Activated CD4-positive, CD25-positive, alpha-beta regulatory T cell treated with anti-CD3 and anti-CD28 coated beads, Interleukin-2, amount 50 U/mL, for 72 hours (primary cell): Measurements from ENCODE around the gene CLSTN2.

ENCODE experiments used
- DNase-seq: peaks from one replicate; pipeline ENCODE4 v3.0.0; 2021

Gene CLSTN2

GRCh38 chr3:140097874-140098635, 163.1 kb downstream of the CLSTN2 start:
- DNase-seq = no peak

DNA sequence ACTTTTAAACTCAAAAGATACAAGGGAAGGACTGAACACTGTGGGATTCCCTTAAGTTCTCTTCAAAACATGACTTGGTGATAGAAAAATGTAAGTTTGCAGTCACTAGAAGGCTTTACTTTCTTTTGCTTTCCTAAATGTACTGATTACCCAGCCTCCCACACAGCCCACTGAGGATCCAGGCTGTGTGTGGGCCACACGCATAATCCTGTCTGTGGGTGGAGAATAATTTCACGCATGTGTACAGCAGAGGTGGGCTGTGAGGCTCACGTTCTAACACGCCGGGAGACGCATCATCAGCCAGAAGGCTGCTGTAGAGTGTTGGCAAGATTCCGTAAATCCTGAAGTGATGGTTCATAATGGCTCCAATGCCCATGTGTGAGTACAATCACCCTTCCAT, 165.5 kb downstream of the CLSTN2 start:
- no peak for DNase-seq

GRCh38 chr3:140103166-140103565, 168.2 kb downstream of the CLSTN2 start:
- no peak for DNase-seq

- no peak for DNase-seq
Observed at GRCh38 chr3:140103986-140104645, 169.1 kb downstream of the CLSTN2 start.

GRCh38 chr3:140113996-140114788, 179.2 kb downstream of the CLSTN2 start:
- DNase-seq = no peak

- DNase-seq = no peak
Observed at GRCh38 chr3:140114789-140115080, 179.8 kb downstream of the CLSTN2 start.

GRCh38 chr3:140117096-140117526, 182.1 kb downstream of the CLSTN2 start:
- DNase-seq = no peak

GRCh38 chr3:140122183-140122582, 187.2 kb downstream of the CLSTN2 start:
- DNase-seq = no peak

DNA sequence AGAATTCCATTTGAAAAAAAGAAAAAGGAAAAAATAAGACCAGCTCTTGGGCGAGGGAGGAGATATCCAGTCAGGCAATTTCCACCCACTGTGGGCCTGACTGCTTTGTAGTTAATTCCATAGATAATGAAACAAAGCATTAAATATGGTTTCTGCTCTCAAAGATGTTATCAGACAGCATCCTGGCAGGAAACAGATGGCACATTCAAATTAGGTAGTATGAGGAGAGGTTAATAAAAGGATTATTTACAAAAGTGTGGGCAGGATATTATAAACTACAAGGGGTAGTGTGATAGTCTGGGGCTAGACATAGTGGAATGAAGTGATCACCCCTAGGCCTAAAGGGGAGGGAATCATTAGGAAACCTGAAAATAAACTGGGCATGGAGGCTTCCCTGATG, 193.2 kb downstream of the CLSTN2 start:
- no peak for DNase-seq

GRCh38 chr3:140128631-140129030, 193.6 kb downstream of the CLSTN2 start:
- DNase-seq = no peak

DNA sequence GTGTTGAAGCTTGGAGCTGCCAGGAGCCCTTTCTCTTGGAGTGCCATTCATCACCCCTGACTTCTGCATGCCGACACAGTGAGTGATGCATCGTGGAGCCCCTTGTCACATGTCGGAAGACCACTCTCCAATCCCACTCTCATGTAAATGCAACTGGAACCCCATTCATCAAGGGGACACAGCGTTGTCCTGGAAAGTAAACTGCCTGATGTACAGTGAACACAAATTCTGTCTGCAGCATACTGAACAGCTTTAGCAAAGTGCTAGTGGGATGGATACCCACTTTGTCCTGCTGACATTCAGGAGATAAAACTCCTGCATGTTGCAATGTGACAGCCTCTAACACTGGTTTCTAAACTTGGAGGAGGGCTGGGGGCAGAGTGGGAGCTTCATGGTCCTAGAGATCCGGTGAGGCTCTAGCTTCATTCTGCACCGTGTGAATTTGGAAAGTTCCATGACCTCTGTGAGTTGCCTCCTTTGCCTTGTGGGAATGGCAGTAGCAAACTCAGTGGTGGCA, 194.8 kb downstream of the CLSTN2 start:
- no peak for DNase-seq

- DNase-seq = no peak
Observed at GRCh38 chr3:140131895-140132294, 196.9 kb downstream of the CLSTN2 start.

GRCh38 chr3:140134231-140134965, 199.4 kb downstream of the CLSTN2 start:
- DNase-seq = no peak

DNA sequence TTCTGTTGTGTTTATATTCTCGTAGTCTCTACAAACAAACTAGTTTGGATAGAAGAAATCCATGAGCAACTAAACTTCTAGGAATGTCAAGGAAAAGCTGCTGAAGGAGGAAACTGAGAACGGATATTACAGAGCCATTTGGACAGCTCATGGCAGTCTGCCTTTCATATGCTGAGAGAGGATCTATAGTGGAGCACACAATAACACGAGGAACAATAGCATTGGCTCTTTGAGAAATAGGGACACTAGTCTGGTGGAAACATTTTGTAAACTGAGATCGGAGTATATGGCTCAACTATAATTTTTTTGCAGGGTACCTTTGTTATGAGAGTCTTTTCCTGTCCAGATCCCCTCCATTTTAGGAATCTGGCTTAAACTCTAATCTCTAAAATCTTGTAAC, 200.5 kb downstream of the CLSTN2 start:
- DNase-seq = no peak

DNA sequence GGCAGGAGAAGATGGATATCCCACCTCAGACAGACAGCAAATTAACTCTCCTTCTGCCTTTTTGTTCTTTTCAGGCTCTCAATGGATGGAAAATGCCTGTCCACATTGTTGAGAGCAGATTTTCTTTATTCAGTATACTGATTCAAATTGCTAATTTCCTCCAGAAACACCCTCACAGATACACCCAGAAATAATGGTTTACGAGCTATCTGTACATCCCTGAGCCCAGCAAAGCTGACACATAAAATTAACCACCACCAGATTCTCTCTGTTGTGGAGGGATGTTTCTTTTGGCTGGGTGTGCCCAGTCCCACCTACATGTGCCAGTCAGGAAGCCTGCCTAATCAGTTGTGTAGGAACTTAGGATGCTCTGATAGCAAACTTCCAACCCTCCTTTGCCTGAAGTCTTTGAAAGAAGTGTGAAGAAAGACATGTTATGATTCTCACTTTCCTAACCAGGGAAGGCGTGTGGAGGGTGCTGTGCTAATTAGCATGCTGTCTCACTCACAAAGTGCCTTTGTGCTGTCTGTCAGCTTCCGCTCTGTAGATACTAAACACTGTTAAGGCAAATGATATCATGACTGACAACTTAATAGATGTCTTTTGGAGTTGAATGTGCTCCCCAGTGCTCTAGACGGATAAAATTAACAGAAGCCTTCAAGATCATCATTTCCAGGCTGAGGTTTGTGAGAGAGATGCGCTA, 208.5 kb downstream of the CLSTN2 start:
- DNase-seq = no peak

DNA sequence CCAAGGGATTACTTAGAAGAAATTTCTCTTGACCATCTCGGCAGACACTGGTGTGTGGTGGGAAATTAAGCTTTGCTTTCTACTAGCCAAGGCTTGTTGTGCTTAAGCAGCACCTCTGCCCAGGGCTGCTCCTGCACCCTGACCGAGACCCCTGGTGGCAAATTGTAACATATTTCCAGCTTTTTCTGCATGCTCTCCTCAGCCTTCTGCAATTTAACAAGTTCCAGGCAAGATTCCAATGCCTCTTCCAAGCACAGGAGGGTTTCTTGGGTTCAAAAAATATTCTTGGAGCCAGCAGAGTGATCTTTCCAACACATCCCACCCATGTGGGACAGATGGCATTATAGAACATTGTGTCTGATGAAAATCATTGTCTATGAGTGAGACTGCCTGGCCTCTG, 210.5 kb downstream of the CLSTN2 start:
- DNase-seq = no peak

- DNase-seq = no peak
Observed at GRCh38 chr3:140146668-140147067, 211.7 kb downstream of the CLSTN2 start.

GRCh38 chr3:140147965-140148490, 213.0 kb downstream of the CLSTN2 start:
- DNase-seq = no peak

GRCh38 chr3:140148824-140149390, 213.9 kb downstream of the CLSTN2 start:
- DNase-seq = no peak

DNA sequence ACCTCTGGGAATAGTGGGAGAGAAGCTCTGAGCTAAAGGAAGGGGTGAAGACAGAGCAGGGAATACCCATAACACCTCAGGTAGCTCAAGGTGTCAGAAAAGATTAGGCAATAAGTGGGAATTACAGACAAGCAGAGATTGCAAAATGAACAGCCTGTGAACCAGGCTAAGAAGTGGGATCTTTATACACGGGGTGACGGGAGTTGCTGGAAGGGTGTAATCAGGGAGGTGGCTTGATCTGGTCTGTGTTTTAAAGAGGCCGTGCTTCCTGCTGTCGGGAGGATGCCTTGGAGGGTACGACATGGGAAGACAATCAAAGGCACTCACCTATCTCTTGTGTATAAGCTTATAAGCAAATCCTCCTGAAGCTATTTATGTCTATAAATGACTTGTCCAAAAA, 216.3 kb downstream of the CLSTN2 start:
- no peak for DNase-seq

DNA sequence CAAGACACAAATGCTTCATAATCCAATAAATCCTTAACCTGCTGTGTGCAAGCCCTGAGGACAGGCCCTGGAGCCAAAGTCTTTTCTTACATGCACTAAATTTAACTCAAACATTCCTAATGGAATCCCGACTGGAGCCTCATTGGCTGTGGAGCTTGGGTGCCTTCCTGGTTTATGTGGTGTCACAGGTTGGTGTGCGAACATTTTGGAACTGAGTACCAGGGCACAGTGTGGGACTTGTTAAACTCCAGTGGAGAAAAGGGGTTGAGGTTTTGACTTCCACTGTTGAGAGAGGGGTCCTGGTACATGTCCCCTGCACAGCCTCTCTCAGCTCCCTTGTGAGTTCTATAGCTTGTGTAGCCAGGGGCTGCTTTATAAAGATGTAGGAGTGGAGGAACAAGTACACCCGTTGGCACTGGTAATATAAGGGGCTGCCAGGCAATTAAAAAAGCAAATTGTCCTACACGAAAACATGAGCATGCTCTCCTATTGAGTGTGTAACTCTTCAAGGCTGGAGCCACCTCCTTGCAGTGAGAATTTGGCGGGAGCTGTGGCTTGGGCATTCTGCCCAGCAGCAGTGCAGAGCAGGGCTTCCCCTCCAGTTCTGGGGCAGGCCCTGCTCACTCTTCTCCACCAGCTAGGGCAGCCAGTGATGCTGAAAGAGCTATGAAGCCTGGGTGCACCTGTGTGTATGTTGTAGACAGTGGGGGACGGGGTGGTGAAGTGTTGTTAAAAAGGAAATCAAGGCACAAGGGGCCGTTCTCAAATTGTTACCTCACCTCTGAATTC, 218.1 kb downstream of the CLSTN2 start:
- DNase-seq = no peak
